Measurements from ENCODE around the gene WDR48. TPM values are rescaled to one million over a fixed set of nuclear protein-coding genes. Genes with fewer than 3 reads are reported as not detected.

WDR48 gene
- total RNA-seq, 3 donors from 2014 or later (not counting 1 experiment from before 2014, with no cell fraction given) = 89.1 to 101 (median 91.5) TPM

GRCh38 chr3:39144748-39145380 is 93.0 kb downstream of the WDR48 start:
- H3K27me3 Mint-ChIP-seq (ENCODE audit: low read depth in 2 of 2) = no peaks in the 10 kb centered on the region
- peaks cover 54% of the 10 kb centered on the region for H3K4me1 ChIP-seq (ENCODE audit: control insufficient read depth, insufficient read depth, low read length)

GRCh38 chr3:39146083-39146501 is 94.3 kb downstream of the WDR48 start:
- Mint-ChIP-seq H3K4me3 (peak overlapping the region; percentile 79), H3K27ac (peak overlapping the region; percentile 97 to 99), H3K4me1 (peaks cover 56 to 65% of the 10 kb centered on the region in 2 donors), H3K9me3 (no peaks in the 10 kb centered on the region), H3K27me3 (ENCODE audit: low read depth in 2 of 2) (no peaks in the 10 kb centered on the region), H3K36me3 (peaks cover 6% of the 10 kb centered on the region)
- no peak for TF ChIP-seq CTCF (IDR thresholded peaks at IDR 0.05)
- Histone ChIP-seq H3K36me3 (ENCODE audit: control insufficient read depth, insufficient read depth, low read length) (peaks cover 51% of the 10 kb centered on the region), H3K27me3 (ENCODE audit: control insufficient read depth, insufficient read depth, low read length) (no peaks in the 10 kb centered on the region), H3K9me3 (ENCODE audit: control insufficient read depth, insufficient read depth, low read length) (no peaks in the 10 kb centered on the region), H3K27ac (ENCODE audit: low read length) (no peak overlapping the region), H3K4me1 (ENCODE audit: control insufficient read depth, insufficient read depth, low read length) (peaks cover 65% of the 10 kb centered on the region), H3K4me3 (ENCODE audit: low read length) (no peak overlapping the region)
- whole genome bisulfite sequencing (ENCODE audit: insufficient coverage) = 76% methylated on average over 11 of the region's 11 CpGs
- intact Hi-C loops (cut with micrococcal nuclease) = no loop called here
- ATAC-seq (no peak), DNase-seq (peak in 1 of 2 donors; percentile 28)

More at GRCh38 chr3:39144748-39145380, 93.0 kb downstream of the WDR48 start:
- peaks cover 12% of the 10 kb centered on the region for H3K36me3 Mint-ChIP-seq
- peak overlapping the region; percentile 65 for H3K4me3 Mint-ChIP-seq
- DNase-seq = no peak
- Histone ChIP-seq H3K36me3 (ENCODE audit: control insufficient read depth, insufficient read depth, low read length) (peaks cover 51% of the 10 kb centered on the region), H3K27ac (ENCODE audit: low read length) (no peak overlapping the region), H3K27me3 (ENCODE audit: control insufficient read depth, insufficient read depth, low read length) (no peaks in the 10 kb centered on the region), H3K9me3 (ENCODE audit: control insufficient read depth, insufficient read depth, low read length) (no peaks in the 10 kb centered on the region), H3K4me3 (ENCODE audit: low read length) (no peak overlapping the region)
- no peaks in the 10 kb centered on the region for H3K9me3 Mint-ChIP-seq
- H3K27ac Mint-ChIP-seq = peak overlapping the region; percentile 48 to 72
- no peak for TF ChIP-seq CTCF (IDR thresholded peaks at IDR 0.05)
- intact Hi-C loops (cut with micrococcal nuclease) = no loop called here
- peaks cover 48 to 60% of the 10 kb centered on the region in 2 donors for H3K4me1 Mint-ChIP-seq
- ATAC-seq = no peak
- 96% methylated on average over 22 of the region's 23 CpGs for WGBS (ENCODE audit: insufficient coverage)

Other genes starting within 250 kb of the WDR48 start
- not detected for gene SCN10A, start 235.8 kb upstream of the WDR48 start, total RNA-seq
- under 1 TPM in 2 of 3 donors, not detected in 1; 0.07 to 0.08 TPM for gene SCN11A, start 72 bp upstream of the WDR48 start, total RNA-seq
- gene GORASP1, start 55.6 kb downstream of the WDR48 start, total RNA-seq = 10 to 100 TPM; 20.2 to 21.3 (median 20.8) TPM
- gene TTC21A, start 55.7 kb downstream of the WDR48 start, total RNA-seq = 1 to 10 TPM; 2.1 to 3.9 (median 2.4) TPM
- gene CSRNP1, start 101.6 kb downstream of the WDR48 start, total RNA-seq = 100 to 1,000 TPM; 208 to 300 (median 253) TPM
- under 1 TPM; 0.14 to 0.40 (median 0.24) TPM for gene XIRP1, start 140.6 kb downstream of the WDR48 start, total RNA-seq
- 100 to 1,000 TPM; 203 to 459 (median 405) TPM for gene CX3CR1, start 228.0 kb downstream of the WDR48 start, total RNA-seq